ENCODE data around the gene IGFBP2. TPM values are rescaled to one million over a fixed set of nuclear protein-coding genes. Genes with fewer than 3 reads are reported as not detected.
A peak's percentile ranks its signal among the peaks of the same experiment; 100 is the strongest.

IGFBP2 gene
- total and polyA plus RNA-seq, 9 of the 15 experiments (the other 6 are each of a cell fraction or from before 2014, with no cell fraction given) = 0.93 TPM; not detected in 8

DNA sequence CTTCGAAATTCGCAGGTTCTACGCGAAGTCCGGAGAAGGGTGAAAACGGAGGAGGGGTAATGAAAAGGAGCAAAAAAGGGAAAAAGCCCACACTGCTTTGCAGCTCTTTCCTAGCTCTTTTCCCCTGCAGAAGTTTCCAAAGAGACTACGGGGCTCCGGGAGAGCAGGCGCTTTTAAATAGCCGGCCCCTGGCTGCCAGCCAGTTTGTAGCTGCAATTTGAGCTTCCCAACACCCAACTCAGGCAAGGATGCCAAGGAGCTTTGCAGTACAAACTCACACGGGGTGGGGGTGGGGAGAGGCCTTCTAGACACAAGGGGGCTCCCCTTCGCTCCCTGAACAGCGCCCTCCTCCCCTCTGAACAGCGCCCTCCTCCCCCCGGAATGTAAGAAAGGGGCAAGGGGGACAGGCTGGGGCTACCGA, 62.2 kb downstream of the IGFBP2 start, which contains the start of gene IGFBP5:
IGFBP5 (minus strand) TSS at position 149 of the 421 bp plus-strand sequence. CDS start 774 bp downstream, outside the sequence.
- Histone ChIP-seq H4K20me1 (replicated peaks; ENCODE audit: control insufficient read depth, insufficient read depth, low read length) (no peaks in the 10 kb centered on the region), H3K4me1 (replicated peaks in 1 of 2; ENCODE audit: control insufficient read depth in 2 of 2, insufficient read depth in 2 of 2, low read length in 2 of 2) (peaks cover 8 to 19% of the 10 kb centered on the region in 2 experiments), H3K27ac (ENCODE audit: extremely low read depth, low read depth, low read length) (no peak within 1 kb of the TSS), H3K9me3 (replicated peaks; ENCODE audit: control insufficient read depth, insufficient read depth, low read depth, low read length) (no peaks in the 10 kb centered on the region), H3K4me3 (no peak within 1 kb of the TSS), H3K36me3 (ENCODE audit: control insufficient read depth, insufficient read depth, low read length) (no peaks in the 10 kb centered on the region), H3K79me2 (ENCODE audit: control insufficient read depth, insufficient read depth, low read length) (no peaks in the 10 kb centered on the region), H3K27me3 (ENCODE audit: control insufficient read depth in 2 of 2, insufficient read depth in 2 of 2, low read length in 2 of 2) (no peaks in the 10 kb centered on the region; a peak in 1 of 5 replicates), H3K9ac (ENCODE audit: insufficient read depth in 1 of 2, low read depth in 2 of 2, low read length in 2 of 2) (no peak within 1 kb of the TSS), H3K4me2 (ENCODE audit: insufficient read depth, low read length) (no peak within 1 kb of the TSS), H3K9me1 (ENCODE audit: control insufficient read depth, insufficient read depth, low read length) (no peaks in the 10 kb centered on the region), H2AFZ (ENCODE audit: low read depth, low read length) (no peak within 1 kb of the TSS)
- no peak for ATAC-seq
- peak in 2 of 4 experiments; percentile 14 to 17 for DNase-seq (ENCODE audit: extremely low read depth in 1 of 4, low spot score in 3 of 4)
- POLR2A ChIA-PET = no interaction called here
- CTCF ChIA-PET (ENCODE audit: low intra/inter-chr PET ratio) = interaction anchor here (0.5 kb wide), 1 partner anchor 503 kb away, joined by 3 read pairs; no protein-coding TSS in a partner anchor
- intact Hi-C loops (cut with micrococcal nuclease) (loop anchor here (5.0 kb wide), 4 partner anchors 82 to 817 kb away; no protein-coding TSS in a partner anchor), in situ Hi-C loops (cut with MboI) (loop anchor here (10.0 to 25.0 kb wide), 2 partner anchors 289 to 1017 kb away; no protein-coding TSS in a partner anchor)
- WGBS (ENCODE audit: insufficient coverage, low coverage, missing lambda C conversion rate) = 32% methylated on average over 14 of the region's 16 CpGs
- TF ChIP-seq, protein P1, sequence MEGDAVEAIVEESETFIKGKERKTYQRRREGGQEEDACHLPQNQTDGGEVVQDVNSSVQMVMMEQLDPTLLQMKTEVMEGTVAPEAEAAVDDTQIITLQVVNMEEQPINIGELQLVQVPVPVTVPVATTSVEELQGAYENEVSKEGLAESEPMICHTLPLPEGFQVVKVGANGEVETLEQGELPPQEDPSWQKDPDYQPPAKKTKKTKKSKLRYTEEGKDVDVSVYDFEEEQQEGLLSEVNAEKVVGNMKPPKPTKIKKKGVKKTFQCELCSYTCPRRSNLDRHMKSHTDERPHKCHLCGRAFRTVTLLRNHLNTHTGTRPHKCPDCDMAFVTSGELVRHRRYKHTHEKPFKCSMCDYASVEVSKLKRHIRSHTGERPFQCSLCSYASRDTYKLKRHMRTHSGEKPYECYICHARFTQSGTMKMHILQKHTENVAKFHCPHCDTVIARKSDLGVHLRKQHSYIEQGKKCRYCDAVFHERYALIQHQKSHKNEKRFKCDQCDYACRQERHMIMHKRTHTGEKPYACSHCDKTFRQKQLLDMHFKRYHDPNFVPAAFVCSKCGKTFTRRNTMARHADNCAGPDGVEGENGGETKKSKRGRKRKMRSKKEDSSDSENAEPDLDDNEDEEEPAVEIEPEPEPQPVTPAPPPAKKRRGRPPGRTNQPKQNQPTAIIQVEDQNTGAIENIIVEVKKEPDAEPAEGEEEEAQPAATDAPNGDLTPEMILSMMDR (IDR thresholded peaks at IDR 0.05 in 2 of 3, conservative IDR thresholded peaks at IDR 0.05 in 1 of 3; ENCODE audit: insufficient read depth in 2 of 3, low read depth in 1 of 3, low read length in 3 of 3) = peak in 1 of 3 experiments; percentile 51; a peak in 2 of 6 replicates
- TF ChIP-seq CHD4 (IDR thresholded peaks at IDR 0.05; ENCODE audit: insufficient read depth, insufficient replicate concordance, low read depth, low read length, poor library complexity, severe bottlenecking) = no peak
- peak; percentile 88; the same call in 1 of the 2 replicates for TF ChIP-seq ZNF263 (CRISPR knock-in tag; IDR thresholded peaks at IDR 0.05; ENCODE audit: borderline replicate concordance)
- TF ChIP-seq, protein P2, sequence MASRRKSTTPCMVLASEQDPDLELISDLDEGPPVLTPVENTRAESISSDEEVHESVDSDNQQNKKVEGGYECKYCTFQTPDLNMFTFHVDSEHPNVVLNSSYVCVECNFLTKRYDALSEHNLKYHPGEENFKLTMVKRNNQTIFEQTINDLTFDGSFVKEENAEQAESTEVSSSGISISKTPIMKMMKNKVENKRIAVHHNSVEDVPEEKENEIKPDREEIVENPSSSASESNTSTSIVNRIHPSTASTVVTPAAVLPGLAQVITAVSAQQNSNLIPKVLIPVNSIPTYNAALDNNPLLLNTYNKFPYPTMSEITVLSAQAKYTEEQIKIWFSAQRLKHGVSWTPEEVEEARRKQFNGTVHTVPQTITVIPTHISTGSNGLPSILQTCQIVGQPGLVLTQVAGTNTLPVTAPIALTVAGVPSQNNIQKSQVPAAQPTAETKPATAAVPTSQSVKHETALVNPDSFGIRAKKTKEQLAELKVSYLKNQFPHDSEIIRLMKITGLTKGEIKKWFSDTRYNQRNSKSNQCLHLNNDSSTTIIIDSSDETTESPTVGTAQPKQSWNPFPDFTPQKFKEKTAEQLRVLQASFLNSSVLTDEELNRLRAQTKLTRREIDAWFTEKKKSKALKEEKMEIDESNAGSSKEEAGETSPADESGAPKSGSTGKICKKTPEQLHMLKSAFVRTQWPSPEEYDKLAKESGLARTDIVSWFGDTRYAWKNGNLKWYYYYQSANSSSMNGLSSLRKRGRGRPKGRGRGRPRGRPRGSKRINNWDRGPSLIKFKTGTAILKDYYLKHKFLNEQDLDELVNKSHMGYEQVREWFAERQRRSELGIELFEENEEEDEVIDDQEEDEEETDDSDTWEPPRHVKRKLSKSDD (conservative IDR thresholded peaks at IDR 0.05; ENCODE audit: low read length) = no peak
- FAIRE-seq = no peak
- no TSS peak for BruUV-seq (replicated peaks)
